ENCODE results near the gene MOB1B.
A peak's percentile ranks its signal among the peaks of the same experiment; 100 is the strongest.

The MOB1B gene

DNA sequence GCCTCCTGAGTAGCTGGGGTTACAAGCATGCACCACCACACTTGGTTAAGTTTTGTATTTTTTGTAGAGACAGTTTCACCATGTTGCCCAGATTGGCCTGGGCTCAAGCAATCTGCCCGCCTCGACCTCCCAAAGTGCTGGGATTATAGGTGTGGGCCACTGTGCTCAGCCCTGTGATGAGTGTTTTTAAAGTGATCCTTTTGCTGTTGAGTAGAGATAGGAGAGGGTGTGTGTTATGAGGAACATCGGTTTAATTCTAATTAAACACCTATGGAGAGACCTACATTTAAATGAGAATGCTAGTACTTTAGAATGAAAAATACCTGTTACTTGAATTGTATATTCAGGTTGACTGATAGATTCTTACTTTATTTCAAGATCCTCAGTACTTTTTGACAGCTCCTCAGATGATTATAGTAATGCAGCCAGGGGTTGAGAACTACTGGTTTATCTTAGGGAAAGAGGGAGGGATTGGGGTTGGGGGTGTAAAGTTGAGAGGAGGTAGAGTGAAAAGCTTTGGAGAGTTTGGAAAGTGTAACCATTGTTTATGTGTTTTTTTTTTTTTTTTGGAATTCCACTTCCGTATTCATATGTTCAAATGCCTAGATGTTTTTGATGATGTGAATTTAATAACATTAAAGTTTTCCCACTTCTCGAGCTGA is 54.5 kb downstream of the MOB1B start:
- H3K36me3 ChIP-seq (ENCODE audit: control insufficient read depth in 2 of 2, insufficient read depth in 2 of 2, low read length in 2 of 2): peaks cover 0 to 3% of the 10 kb centered on the region in 2 donors
- peaks cover 4% of the 10 kb centered on the region for H3K4me1 ChIP-seq (ENCODE audit: control insufficient read depth, insufficient read depth, low read length)
- H3K4me3 ChIP-seq (ENCODE audit: low read length in 2 of 2): peak overlapping the region in 1 of 2 donors; percentile 29
- no peaks in the 10 kb centered on the region for H3K27me3 ChIP-seq (ENCODE audit: control insufficient read depth in 1 of 2, insufficient read depth in 2 of 2, low read length in 2 of 2)
- no peak overlapping the region for H3K27ac ChIP-seq (ENCODE audit: low read length)
- no peaks in the 10 kb centered on the region for H3K9me3 ChIP-seq (ENCODE audit: control insufficient read depth in 2 of 2, low read length in 2 of 2)
- no peak overlapping the region for H3K9ac ChIP-seq (ENCODE audit: low read length in 2 of 2)

GRCh38 chr4:70958681-70959080 is 56.5 kb downstream of the MOB1B start:
- Histone ChIP-seq H3K27me3 (ENCODE audit: control insufficient read depth in 1 of 2, insufficient read depth in 2 of 2, low read length in 2 of 2) (no peaks in the 10 kb centered on the region), H3K36me3 (ENCODE audit: control insufficient read depth in 2 of 2, insufficient read depth in 2 of 2, low read length in 2 of 2) (peaks cover 0 to 3% of the 10 kb centered on the region in 2 donors), H3K4me3 (ENCODE audit: low read length in 2 of 2) (no peak overlapping the region), H3K27ac (ENCODE audit: low read length) (no peak overlapping the region), H3K4me1 (ENCODE audit: control insufficient read depth, insufficient read depth, low read length) (peaks cover 4% of the 10 kb centered on the region), H3K9me3 (ENCODE audit: control insufficient read depth in 2 of 2, low read length in 2 of 2) (no peaks in the 10 kb centered on the region), H3K9ac (ENCODE audit: low read length in 2 of 2) (no peak overlapping the region)

GRCh38 chr4:70969076-70969475 is 66.9 kb downstream of the MOB1B start:
- Histone ChIP-seq H3K27ac (ENCODE audit: low read length) (no peak overlapping the region), H3K9ac (ENCODE audit: low read length in 2 of 2) (no peak overlapping the region), H3K4me1 (ENCODE audit: control insufficient read depth, insufficient read depth, low read length) (no peaks in the 10 kb centered on the region), H3K36me3 (ENCODE audit: control insufficient read depth in 2 of 2, insufficient read depth in 2 of 2, low read length in 2 of 2) (peaks cover 0 to 5% of the 10 kb centered on the region in 2 donors), H3K4me3 (ENCODE audit: low read length in 2 of 2) (no peak overlapping the region), H3K9me3 (ENCODE audit: control insufficient read depth in 2 of 2, low read length in 2 of 2) (no peaks in the 10 kb centered on the region), H3K27me3 (ENCODE audit: control insufficient read depth in 1 of 2, insufficient read depth in 2 of 2, low read length in 2 of 2) (no peaks in the 10 kb centered on the region)

DNA sequence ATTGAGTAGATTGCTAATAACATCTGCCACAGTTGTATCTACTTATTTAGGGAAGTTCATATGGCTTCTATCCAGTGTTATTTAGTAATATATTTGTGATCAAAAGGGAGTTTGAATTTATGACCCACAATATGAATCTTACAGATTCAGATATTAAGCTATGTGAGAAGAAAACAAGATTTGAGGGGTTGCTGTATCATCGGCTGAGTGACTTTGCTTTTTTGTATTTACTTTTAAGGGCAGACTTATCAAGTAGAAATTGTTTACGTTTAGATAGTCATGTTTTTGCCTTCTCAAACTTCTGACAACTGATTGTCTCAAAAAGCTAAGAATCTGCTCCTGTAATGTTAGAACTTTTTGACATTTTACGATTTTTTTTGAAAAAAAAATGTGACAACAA is 74.1 kb downstream of the MOB1B start:
- H3K27ac ChIP-seq (ENCODE audit: low read length): no peak overlapping the region
- no peaks in the 10 kb centered on the region for H3K27me3 ChIP-seq (ENCODE audit: control insufficient read depth in 1 of 2, insufficient read depth in 2 of 2, low read length in 2 of 2)
- peaks cover 0 to 5% of the 10 kb centered on the region in 2 donors for H3K36me3 ChIP-seq (ENCODE audit: control insufficient read depth in 2 of 2, insufficient read depth in 2 of 2, low read length in 2 of 2)
- H3K9me3 ChIP-seq (ENCODE audit: control insufficient read depth in 2 of 2, low read length in 2 of 2): no peaks in the 10 kb centered on the region
- H3K4me3 ChIP-seq (ENCODE audit: low read length in 2 of 2): no peak overlapping the region
- H3K9ac ChIP-seq (ENCODE audit: low read length in 2 of 2): no peak overlapping the region
- H3K4me1 ChIP-seq (ENCODE audit: control insufficient read depth, insufficient read depth, low read length): no peaks in the 10 kb centered on the region

GRCh38 chr4:70979445-70980008 is 77.4 kb downstream of the MOB1B start:
- Histone ChIP-seq H3K4me1 (ENCODE audit: control insufficient read depth, insufficient read depth, low read length) (no peaks in the 10 kb centered on the region), H3K4me3 (ENCODE audit: low read length in 2 of 2) (no peak overlapping the region), H3K27me3 (ENCODE audit: control insufficient read depth in 1 of 2, insufficient read depth in 2 of 2, low read length in 2 of 2) (no peaks in the 10 kb centered on the region), H3K9me3 (ENCODE audit: control insufficient read depth in 2 of 2, low read length in 2 of 2) (no peaks in the 10 kb centered on the region), H3K9ac (ENCODE audit: low read length in 2 of 2) (no peak overlapping the region), H3K27ac (ENCODE audit: low read length) (no peak overlapping the region), H3K36me3 (ENCODE audit: control insufficient read depth in 2 of 2, insufficient read depth in 2 of 2, low read length in 2 of 2) (peaks cover 0 to 5% of the 10 kb centered on the region in 2 donors)

DNA sequence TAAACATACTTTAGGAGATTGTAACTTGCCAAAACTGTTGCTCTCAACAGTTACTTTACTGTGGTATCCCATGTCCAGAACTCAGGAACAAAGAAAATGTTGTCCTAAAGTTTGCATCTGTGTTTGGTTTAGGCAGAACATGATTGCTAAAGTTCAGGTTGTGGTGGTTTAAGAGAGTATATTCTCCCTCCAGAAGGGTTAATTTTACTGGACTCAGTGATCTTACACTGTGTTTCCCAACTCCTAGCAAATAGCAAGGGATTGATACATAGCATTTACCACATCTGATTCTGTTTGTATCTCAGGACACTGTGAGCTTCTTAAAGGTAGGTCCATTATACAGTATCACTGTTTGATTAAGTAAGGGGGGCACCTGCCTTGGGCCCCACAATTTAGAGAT is 78.0 kb downstream of the MOB1B start:
- H3K4me3 ChIP-seq (ENCODE audit: low read length in 2 of 2): no peak overlapping the region
- no peaks in the 10 kb centered on the region for H3K27me3 ChIP-seq (ENCODE audit: control insufficient read depth in 1 of 2, insufficient read depth in 2 of 2, low read length in 2 of 2)
- no peaks in the 10 kb centered on the region for H3K4me1 ChIP-seq (ENCODE audit: control insufficient read depth, insufficient read depth, low read length)
- H3K9ac ChIP-seq (ENCODE audit: low read length in 2 of 2): no peak overlapping the region
- no peak overlapping the region for H3K27ac ChIP-seq (ENCODE audit: low read length)
- H3K36me3 ChIP-seq (ENCODE audit: control insufficient read depth in 2 of 2, insufficient read depth in 2 of 2, low read length in 2 of 2): peaks cover 0 to 5% of the 10 kb centered on the region in 2 donors
- H3K9me3 ChIP-seq (ENCODE audit: control insufficient read depth in 2 of 2, low read length in 2 of 2): no peaks in the 10 kb centered on the region

DNA sequence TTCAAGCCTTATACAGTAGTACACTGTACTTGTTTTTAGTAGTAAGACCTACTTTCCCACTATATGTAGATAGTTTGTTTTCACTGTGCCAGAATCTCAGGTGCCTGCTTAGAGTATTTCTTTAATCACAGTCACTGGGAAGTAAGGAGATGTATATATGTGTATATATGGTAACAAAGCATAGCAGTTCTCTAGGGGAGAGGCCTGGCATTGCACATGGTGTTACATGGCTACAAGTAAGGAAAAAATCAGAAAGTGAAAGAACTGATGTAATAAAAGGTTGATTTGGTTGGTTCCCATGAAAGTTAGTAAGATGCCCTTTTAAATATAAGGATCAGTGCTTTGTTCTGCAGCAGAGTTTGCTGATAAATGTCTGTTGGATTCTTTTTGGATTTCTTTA is 81.9 kb downstream of the MOB1B start:
- peaks cover 0 to 3% of the 10 kb centered on the region in 2 donors for H3K36me3 ChIP-seq (ENCODE audit: control insufficient read depth in 2 of 2, insufficient read depth in 2 of 2, low read length in 2 of 2)

DNA sequence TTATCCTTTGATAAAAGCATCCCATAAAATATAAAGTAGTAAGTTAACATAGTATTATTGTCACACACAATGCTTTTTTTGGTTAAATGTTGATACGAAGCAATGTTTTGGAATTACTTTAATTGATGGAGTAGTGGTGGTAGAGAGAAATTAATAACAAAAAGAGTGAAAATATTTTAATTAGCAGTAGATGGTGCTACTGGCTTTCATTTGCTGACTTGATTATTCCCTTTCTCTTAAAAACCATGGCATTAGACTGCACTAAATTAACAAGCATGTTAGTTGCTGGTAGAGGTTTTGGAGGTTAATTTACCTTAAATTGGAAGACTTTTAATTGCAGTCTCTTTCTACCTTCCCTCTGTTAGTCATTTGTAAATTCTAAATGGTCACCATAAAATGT is 82.4 kb downstream of the MOB1B start:
- no peak overlapping the region for H3K4me3 ChIP-seq (ENCODE audit: low read length in 2 of 2)
- no peaks in the 10 kb centered on the region for H3K36me3 ChIP-seq (ENCODE audit: control insufficient read depth in 2 of 2, insufficient read depth in 2 of 2, low read length in 2 of 2)
- no peaks in the 10 kb centered on the region for H3K27me3 ChIP-seq (ENCODE audit: control insufficient read depth in 1 of 2, insufficient read depth in 2 of 2, low read length in 2 of 2)
- H3K9ac ChIP-seq (ENCODE audit: low read length in 2 of 2): no peak overlapping the region
- H3K4me1 ChIP-seq (ENCODE audit: control insufficient read depth, insufficient read depth, low read length): no peaks in the 10 kb centered on the region
- H3K9me3 ChIP-seq (ENCODE audit: control insufficient read depth in 2 of 2, low read length in 2 of 2): no peaks in the 10 kb centered on the region
- no peak overlapping the region for H3K27ac ChIP-seq (ENCODE audit: low read length)

More for the DNA sequence above, 81.9 kb downstream of the MOB1B start:
- H3K27me3 ChIP-seq (ENCODE audit: control insufficient read depth in 1 of 2, insufficient read depth in 2 of 2, low read length in 2 of 2): no peaks in the 10 kb centered on the region
- no peak overlapping the region for H3K4me3 ChIP-seq (ENCODE audit: low read length in 2 of 2)
- H3K9me3 ChIP-seq (ENCODE audit: control insufficient read depth in 2 of 2, low read length in 2 of 2): no peaks in the 10 kb centered on the region
- no peaks in the 10 kb centered on the region for H3K4me1 ChIP-seq (ENCODE audit: control insufficient read depth, insufficient read depth, low read length)
- no peak overlapping the region for H3K9ac ChIP-seq (ENCODE audit: low read length in 2 of 2)
- no peak overlapping the region for H3K27ac ChIP-seq (ENCODE audit: low read length)

- Histone ChIP-seq H3K27ac (ENCODE audit: low read length) (no peak overlapping the region), H3K27me3 (ENCODE audit: control insufficient read depth in 1 of 2, insufficient read depth in 2 of 2, low read length in 2 of 2) (no peaks in the 10 kb centered on the region), H3K4me1 (ENCODE audit: control insufficient read depth, insufficient read depth, low read length) (peaks cover 12% of the 10 kb centered on the region), H3K4me3 (ENCODE audit: low read length in 2 of 2) (no peak overlapping the region), H3K9ac (ENCODE audit: low read length in 2 of 2) (no peak overlapping the region), H3K36me3 (ENCODE audit: control insufficient read depth in 2 of 2, insufficient read depth in 2 of 2, low read length in 2 of 2) (no peaks in the 10 kb centered on the region), H3K9me3 (ENCODE audit: control insufficient read depth in 2 of 2, low read length in 2 of 2) (no peaks in the 10 kb centered on the region)
Measured at GRCh38 chr4:70991596-70991995, 89.4 kb downstream of the MOB1B start.

DNA sequence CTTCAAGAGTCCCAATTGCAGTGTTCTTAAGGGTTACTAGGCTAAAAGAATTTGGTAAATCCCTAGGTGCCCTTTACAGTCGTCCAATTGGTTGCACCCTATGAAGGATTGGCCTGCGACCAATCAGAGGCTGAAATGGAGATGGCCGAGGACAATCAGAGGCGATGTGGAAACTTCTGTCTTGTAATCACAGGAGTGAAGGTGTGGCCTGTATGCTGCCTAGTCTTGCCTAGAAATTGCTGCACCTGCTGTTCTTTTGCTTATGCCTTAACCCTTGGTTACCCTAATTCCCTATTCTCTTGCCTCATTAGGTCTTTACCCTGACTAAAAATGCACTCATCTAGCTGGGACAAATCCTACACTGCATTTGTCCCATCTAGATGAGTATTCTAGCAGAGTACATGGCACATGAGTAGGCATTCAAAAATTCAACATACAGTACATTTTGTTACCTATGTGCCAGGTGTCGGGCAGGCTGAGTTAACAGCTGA is 90.3 kb downstream of the MOB1B start:
- Histone ChIP-seq H3K4me1 (ENCODE audit: control insufficient read depth, insufficient read depth, low read length) (peaks cover 12% of the 10 kb centered on the region), H3K4me3 (ENCODE audit: low read length in 2 of 2) (peak overlapping the region; percentile 75 to 90), H3K27ac (ENCODE audit: low read length) (peak overlapping the region; percentile 81), H3K36me3 (ENCODE audit: control insufficient read depth in 2 of 2, insufficient read depth in 2 of 2, low read length in 2 of 2) (no peaks in the 10 kb centered on the region), H3K9ac (ENCODE audit: low read length in 2 of 2) (peak overlapping the region in 1 of 2 donors; percentile 87), H3K9me3 (ENCODE audit: control insufficient read depth in 2 of 2, low read length in 2 of 2) (no peaks in the 10 kb centered on the region), H3K27me3 (ENCODE audit: control insufficient read depth in 1 of 2, insufficient read depth in 2 of 2, low read length in 2 of 2) (no peaks in the 10 kb centered on the region)

Data from stomach smooth muscle (tissue), 2 donors.